GM12878 (cell line): Measurements from ENCODE around the gene GIMAP4. TPM values are rescaled to one million over a fixed set of nuclear protein-coding genes. Genes with fewer than 3 reads are reported as not detected.

Experiments
- ATAC-seq: fragments of 200-7000 bp; cut with Tn5 transposase; 3 replicates; pipeline ENCODE4 v1.9.1; 2020; ENCODE audit warnings: mild to moderate bottlenecking, moderate library complexity
- BruUV-seq: library from RNA; stranded (reverse); fragments of 400-500 nt; replicated peaks from 2 replicates; lab custom pipeline; 2021; lab: Mats Ljungman, UMichigan
- CTCF ChIA-PET: fragments of 300-600 bp; sonication (Branson Sonifier 250); formaldehyde crosslinking; extraction: SDS; loops from one replicate; lab custom pipeline; 2021; ENCODE audit warnings: inconsistent platforms; lab: Yijun Ruan, JAX
- POLR2A ChIA-PET: fragments of 350-600 bp; formaldehyde crosslinking; extraction: SDS; loops from one replicate; lab custom pipeline; 2021; ENCODE audit warnings: inconsistent platforms; lab: Charles Lee
- RAD21 ChIA-PET: fragments of 300-600 bp; sonication (Branson Sonifier 250); formaldehyde crosslinking; loops from one replicate; lab custom pipeline; 2023; ENCODE audit warnings: antibody characterized with exemption; ENCODE audit not compliant: unreplicated experiment; lab: Charles Lee
- SMC1A ChIA-PET: fragments of 300-600 bp; sonication (Branson Sonifier 250); formaldehyde crosslinking; loops from one replicate; lab custom pipeline; 2023; ENCODE audit not compliant: unreplicated experiment, uncharacterized antibody; lab: Charles Lee
- DNase-seq: peaks from one replicate; pipeline ENCODE4 v3.0.0-alpha.2; 2011; ENCODE audit warnings: low read depth, low spot score
- FAIRE-seq: peaks from 3 replicates; lab custom pipeline; 2011; peaks lifted over from hg19 to GRCh38; lab: Jason Lieb, UNC
- H2AFZ ChIP-seq: 2 replicates; pipeline ENCODE4 v1.6.0; 2011; ENCODE audit warnings: low read depth, low read length, control low read depth; ENCODE audit not compliant: control insufficient read depth
- H3K27ac ChIP-seq: 2 replicates; pipeline ENCODE4 v1.5.1; 2011; ENCODE audit warnings: control low read depth; ENCODE audit not compliant: control insufficient read depth, insufficient read depth
- H3K27me3 ChIP-seq, 2 experiments: replicated peaks in 1 of 2; 2 replicates each; pipeline versions ENCODE4 v1.6.0 to v1.6.1; 2011; ENCODE audit warnings: low read length in 1 of 2; ENCODE audit not compliant: control insufficient read depth in 2 of 2, insufficient read depth in 2 of 2
- H3K36me3 ChIP-seq, 2 experiments: 2 replicates each; pipeline ENCODE4 v1.5.1; 2011; ENCODE audit warnings: low read length in 1 of 2; ENCODE audit not compliant: control insufficient read depth in 2 of 2, insufficient read depth in 2 of 2
- H3K4me1 ChIP-seq: 2 replicates; pipeline ENCODE4 v1.6.1; 2011; ENCODE audit warnings: mild to moderate bottlenecking, low read length, moderate library complexity, mixed read lengths; ENCODE audit not compliant: control insufficient read depth, insufficient read depth
- H3K4me2 ChIP-seq: 2 replicates; pipeline ENCODE4 v1.6.0; 2011; ENCODE audit warnings: control low read depth; ENCODE audit not compliant: control insufficient read depth, insufficient read depth
- H3K4me3 ChIP-seq: fragments of 200-600 bp; sonication (generic); 2 replicates; pipeline ENCODE4 v1.5.1; 2016
- H3K79me2 ChIP-seq: 2 replicates; pipeline ENCODE4 v1.6.0; 2011; ENCODE audit warnings: low read length; ENCODE audit not compliant: control insufficient read depth, insufficient read depth
- H3K9ac ChIP-seq: 2 replicates; pipeline ENCODE4 v1.8.0; 2011; ENCODE audit warnings: low read length, control low read depth, mixed read lengths; ENCODE audit not compliant: control insufficient read depth, insufficient read depth
- H3K9me3 ChIP-seq: replicated peaks from 3 replicates; pipeline ENCODE4 v1.5.1; 2011; ENCODE audit warnings: mild to moderate bottlenecking, low read length; ENCODE audit not compliant: control insufficient read depth, insufficient read depth
- H4K20me1 ChIP-seq: 2 replicates; pipeline ENCODE4 v1.6.0; 2011; ENCODE audit not compliant: control insufficient read depth, insufficient read depth
- ATF2 ChIP-seq: IDR thresholded peaks from 2 replicates; pipeline ENCODE4 v1.6.1; 2012; ENCODE audit warnings: low read length, inconsistent platforms
- BHLHE40 ChIP-seq, 2 experiments: fragments of 450-650 bp in 1 of 2; IDR thresholded peaks; 2 replicates each; pipeline ENCODE4 v1.6.1; 2011 to 2017; ENCODE audit warnings: low read depth in 2 of 2, borderline replicate concordance in 1 of 2, improper control_type of control experiment in 1 of 2, low read length in 1 of 2, mild to moderate bottlenecking in 1 of 2
- CBX5 ChIP-seq: sonication (generic); IDR thresholded peaks from 2 replicates; pipeline ENCODE4 v1.6.1; 2016; ENCODE audit warnings: low read depth, moderate library complexity, mild to moderate bottlenecking, inconsistent platforms
- FOXM1 ChIP-seq: IDR thresholded peaks from 2 replicates; pipeline ENCODE4 v1.6.1; 2012; ENCODE audit warnings: low read depth, mild to moderate bottlenecking, inconsistent platforms, low read length, moderate library complexity
- JUNB ChIP-seq: IDR thresholded peaks from 2 replicates; pipeline ENCODE4 v1.6.1; 2016; ENCODE audit warnings: antibody characterized with exemption, mild to moderate bottlenecking
- MEF2A ChIP-seq: IDR thresholded peaks from 2 replicates; pipeline ENCODE4 v1.6.1; 2011; ENCODE audit warnings: low read depth, mild to moderate bottlenecking, low read length, moderate library complexity; ENCODE audit not compliant: insufficient read depth
- MEF2B ChIP-seq: fragments of 450-650 bp; IDR thresholded peaks from 2 replicates; pipeline ENCODE4 v1.6.1; 2018; ENCODE audit warnings: mild to moderate bottlenecking, moderate library complexity; ENCODE audit not compliant: partially characterized antibody, poor library complexity, severe bottlenecking
- NFIC ChIP-seq: IDR thresholded peaks from 2 replicates; pipeline ENCODE4 v1.6.1; 2012; ENCODE audit warnings: low read depth, mild to moderate bottlenecking, inconsistent platforms, low read length, moderate library complexity
- NFYB ChIP-seq: IDR thresholded peaks from 2 replicates; pipeline ENCODE4 v1.6.1; 2011; ENCODE audit warnings: low read depth, mild to moderate bottlenecking, low read length, improper control_type of control experiment, moderate library complexity; ENCODE audit not compliant: insufficient read depth
- PRDM15 ChIP-seq: fragments of 450-650 bp; formaldehyde crosslinking; IDR thresholded peaks from 2 replicates; pipeline ENCODE4 v1.4.0; 2020; ENCODE audit warnings: mild to moderate bottlenecking, moderate library complexity
- SUZ12 ChIP-seq: fragments of 200-600 bp; sonication (generic); IDR thresholded peaks from one replicate; pipeline ENCODE4 v1.6.1; 2018; ENCODE audit warnings: antibody characterized with exemption, mild to moderate bottlenecking; ENCODE audit not compliant: unreplicated experiment
- WGBS: methylation state at CpG from one replicate; pipeline ENCODE4 v1.1.6; 2016; ENCODE audit warnings: low lambda C conversion rate; ENCODE audit not compliant: insufficient replicate concordance, insufficient coverage; ENCODE audit errors: missing lambda C conversion rate; 5-methylcytosine and 5-hydroxymethylcytosine counted together
- in situ Hi-C: fragments of 300-500 bp; cut with MboI; formaldehyde crosslinking; loops from 9 replicates; pipeline ENCODE4 v1.14.3; 2018; ENCODE audit warnings: mixed read lengths
- intact Hi-C: fragments of 100-400 bp; cut with micrococcal nuclease; formaldehyde crosslinking; loops from one replicate; pipeline ENCODE4 v1.14.2; 2022; ENCODE audit not compliant: unreplicated experiment
- polyA plus RNA-seq, 11 experiments: library from polyadenylated mRNA; depleted of rRNA in 4 of 11; unstranded in 6 of 11; stranded (reverse) in 5 of 11; fragments of >200 nt; fragmentation: Nextera tagmentation in 4 of 11; fragmentation: Illumina TruSeq in 1 of 11; extraction: Ambion mirVana in 4 of 11; extraction: Trizol in 1 of 11; gene quantifications; 1 replicate in 1 of 11; 2 replicates in 10 of 11; pipeline versions ENCODE4 v1.2.1 to v1.2.3, GENCODE V29; 2011 to 2016; ENCODE audit warnings: inconsistent platforms in 2 of 11, missing spikeins in 2 of 11, low read depth in 1 of 11
- total RNA-seq, 4 experiments: library from RNA; depleted of rRNA in 3 of 4; stranded (reverse); fragments of >200 nt in 3 of 4; fragmentation: Illumina TruSeq in 1 of 4; extraction: Trizol in 1 of 4; gene quantifications; 2 replicates each; pipeline versions ENCODE4 v1.2.1 to v1.2.3, GENCODE V29; 2013 to 2021

The GIMAP4 gene
- total and polyA plus RNA-seq, 10 of the 15 experiments (the other 5 are each of a cell fraction or from before 2014, with no cell fraction given): 0.06 to 1.5 (median 0.32) TPM; not detected in 1

GRCh38 chr7:150620617-150621371 lies 53.6 kb downstream of the GIMAP4 start:
- H3K27me3 ChIP-seq: no peaks in the 10 kb centered on the region
- no peaks in the 10 kb centered on the region; the same call in 2 of the 3 replicates for H3K9me3 ChIP-seq
- H3K4me3 ChIP-seq: no peak overlapping the region; the same call in 1 of the 2 replicates
- H3K36me3 ChIP-seq: 0 out of 4 replicates have a peak, but pooled peaks cover 0 to 5% of the 10 kb centered on the region in 2 experiments
- DNase-seq (no peak), FAIRE-seq (peak; percentile 80), ATAC-seq (peak; percentile 45)
- POLR2A ChIA-PET: no interaction called here
- no peak overlapping the region for H2AFZ ChIP-seq
- H3K9ac ChIP-seq: no peak overlapping the region
- peaks cover 17% of the 10 kb centered on the region for H3K4me1 ChIP-seq
- TF ChIP-seq NFIC (peak; percentile 72), MEF2B (peak; percentile 47), SUZ12 (no peak), ATF2 (peak; percentile 72), FOXM1 (peak; percentile 81; the same call in 1 of the 2 replicates), MEF2A (peak; percentile 93), NFYB (0 out of 2 replicates have a peak, but pooled peaks have one; percentile 29), PRDM15 (CRISPR knock-in tag) (no peak), JUNB (peak; percentile 74), CBX5 (no peak), BHLHE40 (IDR thresholded peaks at IDR 0.05; ENCODE audit: borderline replicate concordance in 1 of 2, low read depth in 2 of 2, low read length in 1 of 2) (no peak)
- intact Hi-C loops: loop anchor here (5.0 kb wide), 1 partner anchor 168 kb away; the partner anchor contains the start of gene GIMAP8
- no peaks in the 10 kb centered on the region for H4K20me1 ChIP-seq
- no TSS peak for BruUV-seq
- in situ Hi-C loops: no loop called here
- WGBS: 0% methylated on average over 3 of the region's 3 CpGs
- SMC1A ChIA-PET: interaction anchor here (1.0 to 2.3 kb wide), 7 partner anchors 11 to 188 kb away, joined by 3 to 11 read pairs (median 4); partner anchors contain the start of gene GIMAP6
- CTCF ChIA-PET: interaction anchor here (1.1 kb wide), 1 partner anchor 11 kb away, joined by 4 read pairs; the partner anchor contains the start of gene GIMAP6
- H3K79me2 ChIP-seq: peaks cover 1% of the 10 kb centered on the region; the same call in 1 of the 2 replicates
- peak overlapping the region; percentile 56 for H3K4me2 ChIP-seq
- peak overlapping the region; percentile 67 for H3K27ac ChIP-seq
- RAD21 ChIA-PET: interaction anchor here (1.5 kb wide), 1 partner anchor 40 kb away, joined by 4 read pairs; no protein-coding TSS in a partner anchor
